ENCODE measurements around the gene FAM163A.

- no peak for TF ChIP-seq POLR2A (IDR thresholded peaks at IDR 0.05)
- TF ChIP-seq, protein P1, sequence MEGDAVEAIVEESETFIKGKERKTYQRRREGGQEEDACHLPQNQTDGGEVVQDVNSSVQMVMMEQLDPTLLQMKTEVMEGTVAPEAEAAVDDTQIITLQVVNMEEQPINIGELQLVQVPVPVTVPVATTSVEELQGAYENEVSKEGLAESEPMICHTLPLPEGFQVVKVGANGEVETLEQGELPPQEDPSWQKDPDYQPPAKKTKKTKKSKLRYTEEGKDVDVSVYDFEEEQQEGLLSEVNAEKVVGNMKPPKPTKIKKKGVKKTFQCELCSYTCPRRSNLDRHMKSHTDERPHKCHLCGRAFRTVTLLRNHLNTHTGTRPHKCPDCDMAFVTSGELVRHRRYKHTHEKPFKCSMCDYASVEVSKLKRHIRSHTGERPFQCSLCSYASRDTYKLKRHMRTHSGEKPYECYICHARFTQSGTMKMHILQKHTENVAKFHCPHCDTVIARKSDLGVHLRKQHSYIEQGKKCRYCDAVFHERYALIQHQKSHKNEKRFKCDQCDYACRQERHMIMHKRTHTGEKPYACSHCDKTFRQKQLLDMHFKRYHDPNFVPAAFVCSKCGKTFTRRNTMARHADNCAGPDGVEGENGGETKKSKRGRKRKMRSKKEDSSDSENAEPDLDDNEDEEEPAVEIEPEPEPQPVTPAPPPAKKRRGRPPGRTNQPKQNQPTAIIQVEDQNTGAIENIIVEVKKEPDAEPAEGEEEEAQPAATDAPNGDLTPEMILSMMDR (IDR thresholded peaks at IDR 0.05): no peak
Measured at GRCh38 chr1:179807691-179808485, 64.8 kb downstream of the FAM163A start.

Data from adrenal gland (tissue), 5 donors.